ENCODE results near the gene PFDN1.

Gene PFDN1

DNA sequence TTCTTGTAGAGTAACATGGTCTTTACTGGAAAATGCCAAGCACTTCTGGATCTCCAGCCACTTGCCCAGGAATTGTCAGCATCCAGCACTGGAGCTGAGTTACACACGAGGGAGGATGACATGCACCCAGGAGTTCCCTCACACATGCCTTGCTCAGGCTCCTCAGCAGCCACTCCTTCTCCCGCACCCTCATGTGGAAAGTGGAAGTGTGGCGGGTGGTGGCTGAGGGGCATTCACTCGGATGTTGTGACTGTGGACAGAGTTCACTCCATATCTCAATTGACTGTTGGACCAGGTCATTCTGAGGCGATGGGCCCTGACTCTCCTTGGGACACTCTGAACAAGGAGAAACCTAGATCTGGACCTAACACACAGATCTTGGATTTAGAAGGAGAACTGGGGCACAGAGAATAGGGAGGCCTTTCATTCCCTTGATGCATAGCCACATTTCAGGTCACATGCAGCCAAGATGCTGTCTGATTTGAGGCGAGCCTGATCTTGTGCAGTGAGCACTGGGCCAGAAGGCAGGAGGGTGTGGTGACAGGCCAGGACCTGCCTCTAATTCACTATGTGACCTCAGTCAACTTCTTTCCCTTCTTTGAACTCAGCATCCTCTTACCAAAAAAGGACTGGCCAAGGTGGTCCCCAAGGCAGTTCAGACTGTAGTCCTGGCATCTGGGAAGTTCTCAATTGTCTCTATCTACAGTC is 65.9 kb downstream of the PFDN1 start:
- DNase-seq (ENCODE audit: low spot score) = no peak

DNA sequence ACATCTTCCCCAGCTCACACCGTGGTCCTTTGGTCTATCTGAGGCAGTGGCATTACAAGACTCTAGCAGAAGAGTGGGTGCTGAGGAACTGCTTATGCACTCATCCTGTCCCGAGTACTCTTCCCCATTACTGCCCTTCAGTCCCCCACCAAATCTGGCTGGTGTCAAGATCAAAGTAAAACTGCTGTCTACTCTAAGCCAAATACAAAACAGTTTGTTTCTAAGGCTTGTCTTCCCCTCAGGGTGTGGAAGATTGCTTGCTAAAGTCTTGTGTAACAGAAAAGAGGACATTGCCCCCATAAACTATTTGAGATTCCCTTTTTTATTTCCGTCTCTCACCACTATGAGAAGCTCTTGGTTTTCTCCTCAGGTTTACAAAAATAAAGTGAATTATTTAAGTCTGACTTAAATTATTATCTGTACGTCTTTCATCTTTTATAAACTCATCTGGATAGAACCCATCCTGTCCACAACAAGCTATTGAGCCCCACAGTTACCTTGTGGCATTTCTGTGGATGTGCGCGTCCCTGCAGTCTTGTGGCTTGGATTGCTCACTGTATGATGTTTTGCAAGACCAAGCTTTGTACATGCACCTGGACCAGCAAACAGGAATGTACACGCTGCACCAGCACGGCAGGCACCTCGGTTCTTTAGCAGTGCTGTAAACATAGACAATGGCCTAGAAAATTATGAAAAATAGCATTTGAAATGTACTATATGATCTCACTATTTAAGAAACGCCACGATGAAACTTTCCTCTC is 66.9 kb downstream of the PFDN1 start:
- DNase-seq (ENCODE audit: low spot score) = no peak

DNA sequence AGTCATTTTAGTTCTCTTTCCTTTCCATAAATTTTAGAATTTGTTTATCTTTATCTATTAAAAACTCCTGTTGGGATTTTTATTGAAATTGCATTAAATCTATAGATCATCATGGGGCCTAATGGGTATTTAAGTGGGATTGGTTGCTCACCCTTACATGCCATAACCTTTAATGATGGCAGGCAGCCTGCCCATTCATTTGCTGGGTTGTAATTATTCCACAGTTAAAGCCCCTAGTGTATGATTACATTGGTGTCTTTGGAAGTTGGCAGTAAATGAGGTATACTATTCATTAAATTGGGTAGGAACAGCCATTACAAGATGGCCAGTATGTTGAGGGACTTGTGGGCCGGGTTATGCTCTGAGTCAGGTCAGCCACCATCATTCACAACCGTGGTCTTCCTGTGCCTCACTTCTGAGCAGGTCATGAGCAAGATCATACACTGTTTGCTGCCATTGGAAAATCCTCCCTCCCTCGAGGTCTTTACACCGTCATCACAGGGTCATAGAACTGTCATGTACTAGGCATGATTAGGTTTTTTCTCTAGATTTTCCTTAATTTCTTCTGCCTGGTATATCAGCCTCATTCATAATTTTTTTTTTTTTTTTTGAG is 68.4 kb downstream of the PFDN1 start:
- DNase-seq (ENCODE audit: low spot score) = no peak

DNA sequence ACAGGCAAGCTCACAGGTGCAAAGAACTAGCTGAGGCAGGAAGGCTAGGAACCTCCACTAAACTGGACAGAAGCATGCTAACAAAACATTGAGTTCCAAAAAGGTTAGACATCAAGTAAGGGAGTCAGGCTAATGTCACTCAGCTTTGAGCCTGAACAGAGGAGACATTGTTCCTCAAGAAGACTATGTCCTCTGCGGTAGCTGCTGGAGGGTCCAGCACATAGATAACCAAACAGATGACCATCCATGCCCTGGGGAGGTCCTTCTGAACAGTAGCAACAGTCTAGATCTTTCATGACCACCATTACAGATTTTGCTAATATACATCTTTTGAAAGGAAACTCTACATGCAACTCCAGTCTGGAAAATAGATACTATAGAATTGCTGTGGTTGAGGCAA is 70.2 kb downstream of the PFDN1 start:
- no peak for DNase-seq (ENCODE audit: low spot score)

DNA sequence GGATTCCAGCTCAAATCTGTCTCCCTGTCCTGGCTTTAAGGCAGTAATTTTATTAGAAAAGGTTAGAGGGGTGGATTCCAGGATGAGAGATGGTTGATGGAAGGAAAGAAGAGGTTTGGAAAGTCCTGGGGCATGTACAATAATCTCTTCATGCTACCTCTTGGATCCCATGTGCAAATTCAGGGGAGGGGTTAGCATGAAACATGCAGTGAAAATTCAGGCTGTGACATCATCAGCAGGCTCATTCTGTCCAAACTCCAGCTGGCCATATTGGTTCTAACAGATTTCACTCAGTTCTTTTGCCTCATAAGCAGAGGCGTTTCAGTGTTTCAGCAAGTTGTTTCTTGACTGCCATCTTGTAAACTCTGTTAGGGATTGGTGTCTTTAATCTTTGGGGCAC is 72.5 kb downstream of the PFDN1 start:
- DNase-seq (ENCODE audit: low spot score) = no peak

DNA sequence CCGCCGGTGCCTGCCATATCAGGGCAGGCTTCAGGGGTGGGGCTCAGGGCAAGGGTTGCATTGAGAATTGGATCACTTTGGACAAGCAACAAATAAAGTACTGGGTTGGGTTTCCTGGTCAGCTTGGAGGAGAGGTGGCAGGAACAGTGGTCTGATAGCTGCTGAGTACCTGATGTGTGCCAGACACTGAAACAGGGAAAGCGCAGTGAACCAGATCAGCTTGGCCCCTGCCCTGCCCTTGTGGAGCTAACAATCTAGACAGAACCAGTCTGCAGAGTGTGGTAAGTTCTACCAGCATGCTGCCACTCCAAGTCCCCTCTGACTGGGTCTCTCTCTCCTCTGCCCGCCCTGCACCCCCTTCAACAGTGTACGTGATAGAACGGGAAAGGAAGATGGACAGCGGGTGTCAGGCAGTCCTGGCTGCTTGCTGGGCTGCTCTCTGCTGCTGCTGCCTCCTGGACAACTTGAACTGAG is 74.5 kb downstream of the PFDN1 start:
- no peak for DNase-seq (ENCODE audit: low spot score)

DNA sequence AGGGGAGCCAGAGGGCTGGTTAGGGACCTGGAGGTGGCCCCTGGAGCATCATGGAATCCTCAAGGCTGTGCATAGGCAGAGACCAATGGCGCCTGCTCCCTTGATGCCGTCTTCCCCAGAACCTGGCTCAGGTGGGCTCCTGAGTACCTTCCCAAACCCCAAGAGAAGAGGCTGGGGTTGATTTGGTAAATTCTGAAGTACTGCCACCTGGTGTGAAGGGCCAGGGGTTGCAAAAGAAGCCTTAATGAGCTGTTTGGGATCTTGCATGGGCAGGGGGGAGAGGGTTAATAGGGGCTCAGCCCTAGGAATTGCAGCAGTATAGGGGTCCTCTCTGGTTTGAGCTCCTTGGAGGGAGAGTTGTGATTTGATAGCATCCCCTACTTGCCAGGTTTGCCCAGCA is 75.9 kb downstream of the PFDN1 start:
- no peak for DNase-seq (ENCODE audit: low spot score)

DNA sequence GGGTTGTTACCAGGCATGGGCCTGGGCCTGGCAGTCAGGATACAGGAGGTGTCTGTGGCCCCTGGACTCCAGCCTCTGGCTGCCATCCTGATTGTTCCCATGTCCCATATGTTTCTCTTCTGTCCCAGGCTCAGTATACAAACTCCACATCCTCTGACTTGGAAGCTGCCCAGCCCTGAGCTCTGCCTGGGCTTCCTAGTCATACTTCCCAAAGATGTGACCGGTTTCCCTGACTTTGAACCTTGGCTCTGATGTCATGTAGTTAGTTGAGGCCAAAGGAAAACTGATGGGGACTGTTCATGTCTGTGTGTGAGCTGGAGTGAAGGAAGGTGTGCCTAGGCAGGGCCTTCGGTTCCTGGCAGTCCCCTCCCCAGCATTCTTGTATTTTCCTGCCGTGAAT is 77.5 kb downstream of the PFDN1 start:
- DNase-seq (ENCODE audit: low spot score) = no peak

DNA sequence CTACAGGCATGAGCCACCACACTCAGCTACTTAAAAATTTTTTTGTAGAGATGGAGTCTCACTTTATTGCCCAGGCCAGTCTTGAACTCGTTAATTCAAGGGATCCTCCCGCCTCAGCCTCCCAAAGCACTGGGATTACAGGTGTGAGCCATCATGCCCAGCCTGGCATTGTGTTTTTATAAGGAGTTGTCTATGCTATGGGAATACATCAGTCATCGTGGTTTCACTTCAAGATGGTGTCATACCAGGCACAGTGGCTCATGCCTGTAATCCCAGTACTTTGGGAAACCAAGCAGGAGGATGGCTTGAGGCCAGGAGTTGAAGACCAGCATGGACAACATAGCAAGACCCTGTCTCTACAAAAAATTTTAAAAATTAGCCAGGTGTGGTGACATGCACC is 78.2 kb downstream of the PFDN1 start:
- no peak for DNase-seq (ENCODE audit: low spot score)

DNA sequence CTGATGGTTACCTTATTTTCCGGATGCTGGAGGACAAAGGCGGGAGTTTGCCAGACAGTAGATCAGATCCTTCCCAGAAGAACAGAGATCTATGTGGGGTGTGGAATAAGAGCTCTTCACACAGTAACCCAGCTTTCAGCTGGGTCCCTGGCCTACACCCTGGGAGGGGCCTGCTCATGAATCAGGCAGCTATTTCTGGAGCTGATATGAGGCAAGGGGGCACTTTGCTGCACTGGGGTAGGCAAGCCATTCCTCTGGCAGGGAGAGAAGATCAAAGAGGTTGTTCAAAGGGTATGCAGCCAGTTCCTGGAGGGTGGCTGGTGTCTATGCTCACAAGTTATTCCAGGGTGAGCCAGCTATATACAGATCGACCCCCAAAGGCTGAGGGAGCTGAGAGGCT is 79.3 kb downstream of the PFDN1 start:
- peak; percentile 34 for DNase-seq (ENCODE audit: low spot score)

DNA sequence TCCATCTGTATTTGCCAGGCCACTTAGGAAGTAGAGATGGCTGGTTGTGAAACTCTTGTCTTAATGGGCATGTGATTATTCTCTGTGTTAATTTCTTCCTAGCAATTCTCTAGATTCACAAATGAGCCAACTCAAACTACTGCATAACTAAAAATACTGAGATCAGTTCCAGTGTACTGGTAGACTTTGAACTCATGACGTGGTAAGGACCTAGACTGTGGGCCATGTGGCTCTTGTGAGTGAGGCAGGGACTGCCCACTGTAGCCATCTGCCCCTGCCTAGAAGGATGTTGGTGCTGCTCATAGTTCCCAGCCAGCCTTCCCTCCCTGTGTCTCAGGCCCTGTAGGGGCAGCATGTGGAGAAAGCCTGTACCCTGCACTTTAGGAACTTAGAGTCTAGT is 80.5 kb downstream of the PFDN1 start:
- DNase-seq (ENCODE audit: low spot score) = no peak

DNA sequence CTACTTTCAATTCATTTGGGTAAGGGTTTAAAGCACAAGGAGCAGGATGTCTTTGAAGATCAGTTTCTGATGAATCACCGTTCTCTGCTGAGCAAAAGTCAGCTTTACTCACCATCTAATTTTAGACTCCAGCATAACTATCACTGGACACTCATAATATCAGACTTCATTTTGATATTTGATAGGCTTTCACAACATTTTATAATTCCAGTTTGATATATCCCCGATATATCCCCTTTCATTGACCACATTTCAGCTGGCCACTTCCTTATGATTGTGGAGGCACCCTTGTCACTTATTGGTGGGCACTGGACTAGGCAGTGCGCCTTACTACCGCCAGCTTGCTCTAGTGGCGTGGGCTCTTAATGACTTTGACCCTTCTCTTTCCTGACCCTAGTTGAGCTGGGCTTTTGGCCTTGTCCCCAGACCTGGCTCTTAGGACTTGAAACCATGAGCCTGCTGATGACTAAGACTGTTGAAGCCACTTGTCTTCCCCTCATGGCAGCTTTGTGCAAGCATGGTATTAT is 81.1 kb downstream of the PFDN1 start:
- DNase-seq (ENCODE audit: low spot score) = no peak

DNA sequence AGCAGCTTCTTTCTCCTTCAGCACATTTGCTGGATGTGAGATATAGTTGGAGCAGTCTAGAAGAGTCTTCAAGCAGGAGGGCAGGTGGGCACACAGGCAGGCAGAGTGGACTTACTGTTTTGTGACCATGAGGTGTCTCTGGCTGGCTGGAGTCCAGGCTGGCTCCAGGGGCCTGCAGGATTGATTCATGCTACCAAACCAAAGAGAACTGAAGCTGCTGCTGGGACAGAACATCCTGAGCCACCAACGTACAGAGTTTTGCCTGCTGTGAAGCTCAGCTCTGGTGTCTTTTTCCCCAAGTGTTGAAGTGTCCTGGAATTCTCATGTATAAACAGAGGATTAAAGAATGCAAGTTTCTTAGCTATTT is 82.2 kb downstream of the PFDN1 start:
- DNase-seq (ENCODE audit: low spot score) = no peak

DNA sequence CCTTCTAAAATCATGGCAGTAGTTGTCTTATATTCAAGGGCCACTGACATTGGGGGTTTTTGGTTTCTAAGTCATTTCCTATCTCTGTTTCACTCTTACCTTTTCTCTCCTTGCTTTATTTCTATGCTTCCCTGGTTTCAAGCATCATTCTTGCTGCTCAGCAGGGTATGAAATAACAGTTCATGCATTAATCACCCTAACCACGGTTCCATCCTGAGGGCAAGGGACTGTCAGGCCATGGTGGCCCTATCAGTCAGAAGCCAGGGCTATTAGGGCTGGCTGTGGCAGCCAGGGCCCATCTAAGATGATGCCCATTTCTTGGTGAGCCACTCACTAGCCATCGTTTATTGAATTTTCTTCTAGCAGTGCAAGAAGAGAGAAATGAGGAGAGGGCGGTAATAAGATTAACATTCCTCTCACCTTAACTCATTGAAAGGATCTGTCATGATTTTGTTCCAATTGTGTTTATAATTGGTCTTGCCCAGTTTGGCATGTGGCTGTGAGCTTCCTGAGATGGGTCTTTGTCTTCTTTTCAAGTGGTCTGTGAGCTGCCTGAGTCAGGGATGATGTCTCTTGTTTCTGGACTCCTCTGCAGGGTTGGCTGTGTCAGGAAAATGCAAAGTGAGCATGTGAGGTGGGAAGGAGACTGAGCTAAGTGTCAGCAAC is 82.7 kb downstream of the PFDN1 start:
- DNase-seq (ENCODE audit: low spot score) = no peak

DNA sequence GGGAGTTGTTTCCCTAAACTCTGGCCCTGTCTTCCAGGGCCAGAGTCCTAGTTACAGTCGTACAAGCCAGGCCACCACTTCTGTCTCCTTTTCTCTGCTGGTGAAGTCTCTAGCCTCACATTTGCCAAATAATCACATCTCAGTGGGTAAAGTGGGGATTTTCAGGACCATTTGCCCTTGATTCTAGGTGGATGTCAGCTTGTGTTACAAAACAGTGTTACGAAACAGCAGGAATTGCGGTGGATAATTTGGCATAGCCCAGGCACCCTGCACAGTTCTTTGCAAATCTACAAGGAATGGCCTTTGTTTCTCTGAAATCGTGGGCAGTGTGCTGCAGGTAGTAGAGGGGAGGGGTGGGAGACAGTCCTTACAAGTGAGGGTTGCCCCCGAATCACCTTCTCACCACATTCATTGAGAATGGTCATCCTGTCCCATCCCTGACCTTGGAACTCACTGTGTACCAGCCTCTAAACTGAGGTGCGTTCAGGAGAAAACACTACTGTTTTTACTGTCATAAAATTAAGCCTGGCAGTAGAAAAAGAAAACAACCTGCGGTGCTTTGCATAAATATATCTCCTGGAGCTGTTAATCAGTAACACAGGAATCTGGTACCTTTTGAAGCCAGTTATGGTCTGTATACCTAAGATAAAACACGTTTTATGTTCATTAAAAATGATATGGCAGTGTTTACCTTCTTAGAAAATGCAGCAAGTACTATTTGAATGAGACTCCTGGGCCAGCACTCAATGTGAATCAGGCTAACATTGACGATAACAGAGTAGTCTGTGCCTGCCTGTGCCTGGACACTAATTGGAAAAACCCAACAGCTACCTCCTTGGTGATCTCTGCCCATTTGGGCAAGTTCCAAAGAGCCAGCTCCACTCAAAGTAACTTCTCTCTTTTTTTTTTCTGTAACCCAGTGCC is 83.6 kb downstream of the PFDN1 start:
- no peak for DNase-seq (ENCODE audit: low spot score)

DNA sequence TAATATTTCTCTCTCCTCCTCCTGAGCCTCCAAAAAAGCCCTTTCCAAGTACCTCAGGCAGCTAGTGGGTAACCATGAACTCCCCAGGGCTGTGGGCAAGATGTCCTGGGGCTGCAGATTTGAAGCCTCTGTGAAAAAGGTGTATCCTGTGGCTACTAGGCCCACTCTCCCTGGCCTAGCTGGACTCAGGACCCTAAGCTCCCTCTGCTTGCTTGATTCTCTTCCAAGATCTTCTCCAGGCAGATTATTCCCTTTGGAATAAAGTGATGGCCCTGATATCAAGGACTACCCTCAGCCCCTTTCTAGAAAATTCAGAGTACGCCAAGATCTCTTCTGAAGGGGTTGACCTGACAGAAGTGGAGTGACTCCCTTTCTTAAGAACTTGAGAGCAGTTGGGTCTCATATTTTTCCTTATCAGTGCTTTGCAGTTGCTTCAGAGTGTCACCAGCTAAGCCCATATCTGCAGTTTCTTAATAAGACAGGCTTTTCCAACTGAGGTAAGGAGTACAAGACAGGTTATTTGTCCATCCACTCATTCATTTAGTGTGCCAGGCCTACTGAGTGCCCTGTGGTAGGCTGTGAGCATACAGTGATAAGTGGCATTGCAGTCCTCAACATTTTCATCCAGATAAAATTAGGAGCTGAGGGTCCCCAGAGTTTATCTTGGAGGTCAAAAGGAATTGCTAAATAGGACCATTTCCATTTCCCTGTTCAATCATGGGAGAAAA is 85.4 kb downstream of the PFDN1 start:
- DNase-seq (ENCODE audit: low spot score) = peak; percentile 91

DNA sequence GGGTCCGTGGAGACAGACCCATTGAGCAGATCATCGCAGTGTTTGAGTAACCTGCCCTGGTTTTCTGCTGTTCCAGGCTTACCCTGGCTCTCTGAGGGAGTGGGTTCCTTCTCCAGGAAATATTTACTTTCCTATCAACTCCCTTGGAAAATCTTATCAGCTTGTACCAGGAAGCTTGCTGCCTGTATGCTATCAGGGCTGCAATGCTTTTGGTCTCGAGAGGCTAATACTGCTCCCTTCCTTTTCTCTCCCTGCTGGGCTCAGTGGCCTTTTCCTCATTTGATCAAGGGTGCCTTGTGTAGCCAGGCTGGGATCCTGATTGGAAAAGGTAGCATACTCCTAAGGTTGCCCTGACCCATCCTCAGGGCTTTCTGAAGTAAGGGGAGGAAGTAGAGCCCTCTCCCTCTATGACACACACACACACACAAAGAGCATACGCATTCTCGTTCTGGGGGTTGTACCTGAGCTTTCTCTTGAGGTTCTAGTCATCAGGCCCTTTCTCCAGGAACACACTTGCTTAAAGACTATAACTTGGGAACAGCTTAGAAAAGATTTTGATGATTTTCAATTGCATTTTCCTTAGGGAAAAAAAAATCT is 86.3 kb downstream of the PFDN1 start:
- DNase-seq (ENCODE audit: low spot score) = peak; percentile 52

DNA sequence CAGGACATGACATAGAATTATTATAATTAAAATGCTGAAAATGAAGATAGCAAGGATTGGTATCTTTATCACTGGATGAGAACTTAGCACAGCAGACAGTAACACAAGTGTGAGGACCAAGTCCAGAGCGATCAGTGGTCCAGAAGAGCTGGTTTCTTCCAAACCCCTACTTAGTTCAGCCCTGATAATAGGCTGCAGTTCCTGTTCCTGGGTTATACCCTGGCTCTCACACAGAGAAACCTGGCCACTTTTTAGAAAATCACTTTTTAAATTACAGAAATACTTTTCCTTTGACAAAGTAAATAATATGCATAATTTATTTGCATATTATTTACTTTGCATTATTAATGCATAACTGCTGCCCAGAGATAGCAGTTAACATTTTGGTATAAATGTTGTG is 87.6 kb downstream of the PFDN1 start:
- no peak for DNase-seq (ENCODE audit: low spot score)

DNA sequence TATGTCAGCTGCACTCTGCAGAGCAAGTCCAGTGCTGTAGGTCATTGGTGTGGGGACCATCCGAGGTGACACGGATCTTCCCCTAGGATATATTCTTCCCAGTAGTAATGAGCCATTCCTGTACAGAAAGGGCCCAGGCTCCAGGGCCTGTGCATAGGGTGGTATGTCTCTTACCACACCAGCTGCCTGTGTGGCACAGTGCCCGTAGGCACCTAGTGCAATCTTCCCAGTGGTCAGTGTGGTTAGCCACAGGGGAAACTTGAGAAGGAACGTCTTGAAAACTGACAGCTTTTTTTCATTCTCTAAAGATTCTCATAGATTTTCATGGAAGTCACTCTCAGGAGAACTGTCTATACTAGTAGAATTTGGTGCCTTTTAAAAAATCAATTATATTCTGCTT is 88.1 kb downstream of the PFDN1 start:
- DNase-seq (ENCODE audit: low spot score) = no peak

DNA sequence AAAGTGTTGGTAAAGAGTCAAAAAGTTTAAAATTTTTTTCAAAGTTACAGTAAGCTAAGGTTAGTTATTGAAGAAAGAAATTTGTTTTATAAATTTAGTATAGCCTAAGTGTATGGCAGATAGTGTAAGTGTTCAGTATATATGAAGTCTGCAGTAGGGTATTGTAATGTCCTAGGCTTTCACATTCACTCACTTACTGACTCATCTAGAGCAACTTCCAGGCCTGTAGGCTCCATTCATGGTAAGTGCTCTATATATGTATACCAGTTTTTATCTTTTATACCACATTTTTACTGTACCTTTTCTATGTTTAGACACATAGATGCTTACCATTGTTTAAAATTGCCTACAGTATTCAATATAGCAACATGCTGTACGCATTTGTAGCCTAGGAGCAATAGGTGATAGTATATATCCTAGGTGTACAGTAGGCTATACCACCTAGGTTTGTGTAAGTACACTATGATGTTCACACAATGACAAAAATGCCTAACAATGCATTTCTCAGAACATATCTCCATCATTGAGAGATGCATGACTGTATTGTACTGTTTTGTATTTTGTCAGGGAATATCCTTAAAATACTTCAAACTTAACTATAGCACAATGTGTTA is 89.4 kb downstream of the PFDN1 start:
- no peak for DNase-seq (ENCODE audit: low spot score)
